C4-2B (cell line): ENCODE measurements around the gene UGT1A1.

ENCODE experiments used
- ZFX ChIP-seq: fragments of 450-650 bp; IDR thresholded peaks from 2 replicates; pipeline ENCODE4 v1.6.1; 2017
- TF ChIP-seq, protein P1 (sequence below): fragments of 450-650 bp; conservative IDR thresholded peaks from 2 replicates; pipeline ENCODE4 v1.5.1; 2017; ENCODE audit warnings: mild to moderate bottlenecking

DNA sequence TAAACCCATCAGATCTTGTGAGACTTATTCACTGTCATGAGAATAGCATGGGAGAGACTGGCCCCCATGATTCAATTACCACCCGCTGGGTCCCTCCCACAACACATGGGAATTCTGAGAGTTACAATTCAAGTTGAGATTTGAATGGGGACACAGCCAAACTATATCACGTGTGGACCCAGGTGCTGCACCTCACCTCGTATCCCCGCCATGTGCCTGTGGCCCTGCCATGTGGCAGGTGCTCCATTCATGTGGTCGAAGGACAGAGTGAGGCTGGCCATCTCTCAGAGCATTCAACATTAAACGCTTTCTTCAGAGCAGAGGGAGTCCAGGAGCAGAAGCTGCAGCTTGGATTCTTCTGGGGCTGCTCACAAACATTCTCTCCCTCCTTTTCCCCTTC lies 50.3 kb downstream of the UGT1A1 start:
- TF ChIP-seq, protein P1, sequence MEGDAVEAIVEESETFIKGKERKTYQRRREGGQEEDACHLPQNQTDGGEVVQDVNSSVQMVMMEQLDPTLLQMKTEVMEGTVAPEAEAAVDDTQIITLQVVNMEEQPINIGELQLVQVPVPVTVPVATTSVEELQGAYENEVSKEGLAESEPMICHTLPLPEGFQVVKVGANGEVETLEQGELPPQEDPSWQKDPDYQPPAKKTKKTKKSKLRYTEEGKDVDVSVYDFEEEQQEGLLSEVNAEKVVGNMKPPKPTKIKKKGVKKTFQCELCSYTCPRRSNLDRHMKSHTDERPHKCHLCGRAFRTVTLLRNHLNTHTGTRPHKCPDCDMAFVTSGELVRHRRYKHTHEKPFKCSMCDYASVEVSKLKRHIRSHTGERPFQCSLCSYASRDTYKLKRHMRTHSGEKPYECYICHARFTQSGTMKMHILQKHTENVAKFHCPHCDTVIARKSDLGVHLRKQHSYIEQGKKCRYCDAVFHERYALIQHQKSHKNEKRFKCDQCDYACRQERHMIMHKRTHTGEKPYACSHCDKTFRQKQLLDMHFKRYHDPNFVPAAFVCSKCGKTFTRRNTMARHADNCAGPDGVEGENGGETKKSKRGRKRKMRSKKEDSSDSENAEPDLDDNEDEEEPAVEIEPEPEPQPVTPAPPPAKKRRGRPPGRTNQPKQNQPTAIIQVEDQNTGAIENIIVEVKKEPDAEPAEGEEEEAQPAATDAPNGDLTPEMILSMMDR: no peak
- TF ChIP-seq ZFX: no peak
